Measurements from ENCODE around the gene RAB40C. TPM values are rescaled to one million over a fixed set of nuclear protein-coding genes. Genes with fewer than 3 reads are reported as not detected.

The RAB40C gene
- total RNA-seq, 1 experiment from 2014 or later, result 17.7 TPM

DNA sequence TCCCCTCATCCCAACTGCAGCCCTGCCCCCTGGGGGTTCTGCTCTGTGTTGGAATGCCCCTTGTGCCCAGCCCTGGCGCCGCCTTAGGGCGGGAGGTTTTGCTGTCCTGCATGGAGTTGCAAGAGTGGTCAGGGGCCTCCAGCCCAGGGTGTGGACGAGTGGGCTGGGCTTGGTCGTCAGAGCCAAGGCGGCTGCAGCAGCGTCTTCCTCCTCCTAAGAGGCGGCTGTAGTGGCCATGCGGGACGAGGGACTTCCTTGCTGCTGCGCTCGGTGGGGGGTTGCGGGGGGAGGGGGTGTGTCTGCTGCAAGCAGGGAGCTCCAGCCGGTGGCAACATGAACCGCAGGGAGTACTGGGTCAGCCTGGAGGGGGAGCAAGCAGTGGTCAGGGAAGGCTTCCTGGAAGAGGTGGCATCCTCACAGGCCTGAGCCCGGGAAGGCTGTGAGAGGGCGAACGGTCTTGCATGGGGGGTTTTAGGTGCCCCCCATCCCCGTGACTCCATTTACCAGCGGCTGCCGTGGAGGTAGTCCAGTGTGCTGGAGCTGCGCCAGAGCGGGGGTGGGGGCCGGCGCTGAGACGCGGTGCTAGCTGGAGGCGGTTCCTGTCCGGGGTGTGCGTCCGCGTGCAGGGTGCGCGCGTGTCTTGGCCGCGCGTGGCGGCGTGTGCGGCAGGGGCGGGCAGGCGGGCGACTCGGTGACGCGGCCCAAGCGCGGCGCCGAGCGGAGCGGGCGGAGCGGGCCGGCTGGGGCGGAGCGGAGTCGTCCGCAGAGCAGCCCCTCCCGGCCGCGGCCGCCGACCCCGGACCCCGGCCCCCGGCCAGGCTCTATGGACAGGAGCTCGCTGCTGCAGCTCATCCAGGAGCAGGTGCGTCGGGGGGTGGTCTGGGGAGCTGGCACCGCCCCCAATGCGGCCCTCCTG, 85.4 kb downstream of the RAB40C start, which contains the start of gene RHBDL1:
Gene RHBDL1 (plus strand): TSS at position 704 of the 916 bp plus-strand sequence. CDS start 120 bp downstream, at position 824.
- Mint-ChIP-seq H3K4me3 (ENCODE audit: unreplicated experiment) (no peak within 1 kb of the TSS), H3K27ac (ENCODE audit: low read depth, unreplicated experiment) (no peak within 1 kb of the TSS), H3K36me3 (ENCODE audit: insufficient read depth, unreplicated experiment) (peaks cover 47% of the 10 kb centered on the region), H3K9me3 (ENCODE audit: unreplicated experiment) (no peaks in the 10 kb centered on the region), H3K27me3 (ENCODE audit: insufficient read depth, unreplicated experiment) (no peaks in the 10 kb centered on the region), H3K4me1 (ENCODE audit: insufficient read depth, unreplicated experiment) (no peaks in the 10 kb centered on the region)
- intact Hi-C loops (cut with micrococcal nuclease), result no loop called here
- TF ChIP-seq, protein P1, sequence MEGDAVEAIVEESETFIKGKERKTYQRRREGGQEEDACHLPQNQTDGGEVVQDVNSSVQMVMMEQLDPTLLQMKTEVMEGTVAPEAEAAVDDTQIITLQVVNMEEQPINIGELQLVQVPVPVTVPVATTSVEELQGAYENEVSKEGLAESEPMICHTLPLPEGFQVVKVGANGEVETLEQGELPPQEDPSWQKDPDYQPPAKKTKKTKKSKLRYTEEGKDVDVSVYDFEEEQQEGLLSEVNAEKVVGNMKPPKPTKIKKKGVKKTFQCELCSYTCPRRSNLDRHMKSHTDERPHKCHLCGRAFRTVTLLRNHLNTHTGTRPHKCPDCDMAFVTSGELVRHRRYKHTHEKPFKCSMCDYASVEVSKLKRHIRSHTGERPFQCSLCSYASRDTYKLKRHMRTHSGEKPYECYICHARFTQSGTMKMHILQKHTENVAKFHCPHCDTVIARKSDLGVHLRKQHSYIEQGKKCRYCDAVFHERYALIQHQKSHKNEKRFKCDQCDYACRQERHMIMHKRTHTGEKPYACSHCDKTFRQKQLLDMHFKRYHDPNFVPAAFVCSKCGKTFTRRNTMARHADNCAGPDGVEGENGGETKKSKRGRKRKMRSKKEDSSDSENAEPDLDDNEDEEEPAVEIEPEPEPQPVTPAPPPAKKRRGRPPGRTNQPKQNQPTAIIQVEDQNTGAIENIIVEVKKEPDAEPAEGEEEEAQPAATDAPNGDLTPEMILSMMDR (IDR thresholded peaks at IDR 0.05; ENCODE audit: unreplicated experiment), result no peak
- ChIA-PET CTCF (no interaction called here), POLR2A (interaction anchor here (0.6 to 2.0 kb wide), 9 partner anchors 9 to 85 kb away, joined by 3 to 17 read pairs (median 3); partner anchors contain the start of genes JMJD8, RAB40C, WDR24 and WDR90)
- BruUV-seq (replicated peaks), result no TSS peak
- DNase-seq (ENCODE audit: unreplicated experiment), result no peak

GRCh38 chr16:675884-676564, 86.2 kb downstream of the RAB40C start:
- ChIA-PET CTCF (interaction anchor here (0.6 to 0.8 kb wide), 4 partner anchors 8 to 117 kb away, joined by 3 to 5 read pairs (median 3); partner anchors contain the start of gene RHOT2), POLR2A (interaction anchor here (0.6 to 2.0 kb wide), 11 partner anchors 8 to 86 kb away, joined by 3 to 17 read pairs (median 3); partner anchors contain the start of genes ANTKMT, JMJD8, RAB40C and RHOT2)
- H3K27me3 Mint-ChIP-seq (ENCODE audit: insufficient read depth, unreplicated experiment), result no peaks in the 10 kb centered on the region
- DNase-seq (ENCODE audit: unreplicated experiment), result no peak
- no peaks in the 10 kb centered on the region for H3K9me3 Mint-ChIP-seq (ENCODE audit: unreplicated experiment)
- no peak overlapping the region for H3K27ac Mint-ChIP-seq (ENCODE audit: low read depth, unreplicated experiment)
- H3K4me1 Mint-ChIP-seq (ENCODE audit: insufficient read depth, unreplicated experiment), result no peaks in the 10 kb centered on the region
- no peak overlapping the region for H3K4me3 Mint-ChIP-seq (ENCODE audit: unreplicated experiment)
- BruUV-seq (replicated peaks), result no TSS peak
- H3K36me3 Mint-ChIP-seq (ENCODE audit: insufficient read depth, unreplicated experiment), result peaks cover 49% of the 10 kb centered on the region
- TF ChIP-seq, protein P1 (IDR thresholded peaks at IDR 0.05; ENCODE audit: unreplicated experiment), result no peak
- intact Hi-C loops (cut with micrococcal nuclease), result no loop called here

GRCh38 chr16:676565-676902, 86.7 kb downstream of the RAB40C start:
- CTCF ChIA-PET, result interaction anchor here (0.6 to 0.8 kb wide), 4 partner anchors 9 to 117 kb away, joined by 3 to 5 read pairs (median 3); partner anchors contain the start of gene RHOT2
- Mint-ChIP-seq H3K9me3 (ENCODE audit: unreplicated experiment) (no peaks in the 10 kb centered on the region), H3K4me3 (ENCODE audit: unreplicated experiment) (peak overlapping the region; percentile 14), H3K4me1 (ENCODE audit: insufficient read depth, unreplicated experiment) (no peaks in the 10 kb centered on the region), H3K27me3 (ENCODE audit: insufficient read depth, unreplicated experiment) (no peaks in the 10 kb centered on the region), H3K36me3 (ENCODE audit: insufficient read depth, unreplicated experiment) (peaks cover 49% of the 10 kb centered on the region), H3K27ac (ENCODE audit: low read depth, unreplicated experiment) (no peak overlapping the region)
- TF ChIP-seq, protein P1 (IDR thresholded peaks at IDR 0.05; ENCODE audit: unreplicated experiment), result no peak
- no TSS peak for BruUV-seq (replicated peaks)
- POLR2A ChIA-PET, result interaction anchor here (0.6 to 2.0 kb wide), 7 partner anchors 9 to 83 kb away, joined by 3 to 17 read pairs (median 3); partner anchors contain the start of genes ANTKMT, RHOT2 and WDR24
- intact Hi-C loops (cut with micrococcal nuclease), result no loop called here
- DNase-seq (ENCODE audit: unreplicated experiment), result no peak

All from MCF 10A (cell line).